GM19193 (cell line): ENCODE data around the gene IKZF3.
A peak's percentile ranks its signal among the peaks of the same experiment; 100 is the strongest.

Experiments used
- POLR2A ChIP-seq: IDR thresholded peaks from 4 replicates; pipeline ENCODE4 v1.6.1; 2011; ENCODE audit not compliant: insufficient read depth, insufficient read length; ENCODE audit errors: extremely low read depth

IKZF3 gene

GRCh38 chr17:39828443-39828842 lies 35.7 kb downstream of the IKZF3 start:
- TF ChIP-seq POLR2A, result no peak

DNA sequence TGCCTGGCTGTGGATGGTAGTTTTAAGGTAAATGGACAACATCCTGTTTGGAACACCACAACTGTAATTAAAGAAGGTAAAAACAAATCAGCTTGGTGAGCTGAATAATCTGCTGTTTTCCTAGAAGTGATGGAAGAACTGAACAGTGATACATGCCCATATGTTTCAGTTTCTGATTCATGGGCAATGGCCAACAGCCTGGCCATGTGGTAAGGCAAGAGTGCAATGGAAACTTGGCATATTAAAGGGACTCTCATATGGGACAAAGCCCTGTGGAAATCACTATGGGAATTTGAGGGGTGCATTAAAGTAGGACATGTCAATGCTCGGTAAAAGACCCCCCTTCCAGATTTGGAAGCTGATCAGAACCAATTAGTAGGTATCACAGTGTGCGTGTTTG lies 37.8 kb downstream of the IKZF3 start:
- TF ChIP-seq POLR2A, result no peak

GRCh38 chr17:39823407-39824054 lies 40.6 kb downstream of the IKZF3 start:
- TF ChIP-seq POLR2A, result no peak

GRCh38 chr17:39822051-39822451 lies 42.1 kb downstream of the IKZF3 start:
- no peak for TF ChIP-seq POLR2A

DNA sequence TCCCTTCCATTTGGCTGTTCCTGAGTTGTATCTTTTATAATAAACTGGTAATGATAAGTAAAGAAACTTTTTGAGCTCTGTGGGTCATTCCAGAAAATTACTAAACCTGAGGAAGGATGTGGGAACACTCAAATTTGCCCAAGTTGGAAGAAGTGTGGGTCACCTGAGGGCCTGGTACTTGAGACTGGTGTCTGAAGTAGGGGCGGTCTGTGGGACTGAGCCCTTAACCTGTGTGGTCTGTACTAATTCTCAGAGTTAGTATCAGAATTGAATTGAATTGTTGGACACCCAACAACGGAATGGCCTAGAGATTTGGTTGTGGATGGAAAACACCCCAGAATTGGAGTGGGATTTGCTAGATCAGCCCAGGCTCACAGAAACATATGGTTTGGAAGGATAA lies 43.1 kb downstream of the IKZF3 start:
- no peak for TF ChIP-seq POLR2A

DNA sequence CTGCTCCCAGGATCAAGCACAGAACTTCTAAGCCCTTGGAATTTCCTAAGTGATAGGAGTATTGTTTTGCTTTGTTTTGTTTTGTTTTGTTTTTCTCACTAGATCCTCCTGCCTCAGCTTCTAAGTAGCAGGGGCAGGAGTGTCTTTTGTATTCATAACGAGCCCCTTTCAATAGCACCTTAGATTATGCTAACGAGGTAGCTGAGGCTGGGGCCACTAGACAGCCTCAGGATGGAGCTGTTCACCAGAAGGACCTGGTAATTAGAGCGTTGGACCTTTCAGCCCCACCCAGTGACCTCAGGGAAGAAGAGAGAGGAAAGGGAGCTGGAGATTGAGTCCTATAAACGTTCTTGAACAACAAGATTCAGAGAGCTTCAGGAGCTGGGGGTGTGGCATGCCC lies 43.6 kb downstream of the IKZF3 start:
- no peak for TF ChIP-seq POLR2A

DNA sequence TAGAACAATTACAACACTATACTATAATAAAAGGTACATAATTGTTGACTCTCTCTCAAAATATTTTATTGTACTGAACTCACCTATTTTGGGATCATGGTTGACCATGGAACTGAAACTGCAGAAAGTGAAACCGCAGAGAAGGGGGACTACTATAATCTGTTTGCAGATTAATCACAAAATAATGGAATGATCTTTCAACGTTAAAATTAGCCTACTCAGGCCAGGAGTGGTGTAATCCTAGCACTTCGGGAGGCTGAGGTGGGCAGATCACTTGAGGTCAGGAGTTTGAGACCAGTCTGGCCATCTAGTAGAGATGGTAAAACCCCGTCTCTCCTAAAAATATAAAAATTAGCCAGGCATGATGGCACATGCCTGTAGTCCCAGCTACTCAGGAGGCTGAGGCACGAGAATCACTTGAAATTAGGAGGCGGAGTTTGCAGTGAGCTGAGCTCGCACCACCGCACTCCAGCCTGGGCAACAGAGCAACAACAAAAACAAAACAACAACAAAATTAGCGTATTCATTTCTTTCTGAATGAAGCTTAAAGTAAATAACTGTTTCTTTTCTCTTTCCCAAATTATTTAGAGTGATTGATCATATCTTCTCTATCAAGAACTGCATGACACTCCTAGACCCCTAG lies 45.6 kb downstream of the IKZF3 start:
- TF ChIP-seq POLR2A, result no peak

DNA sequence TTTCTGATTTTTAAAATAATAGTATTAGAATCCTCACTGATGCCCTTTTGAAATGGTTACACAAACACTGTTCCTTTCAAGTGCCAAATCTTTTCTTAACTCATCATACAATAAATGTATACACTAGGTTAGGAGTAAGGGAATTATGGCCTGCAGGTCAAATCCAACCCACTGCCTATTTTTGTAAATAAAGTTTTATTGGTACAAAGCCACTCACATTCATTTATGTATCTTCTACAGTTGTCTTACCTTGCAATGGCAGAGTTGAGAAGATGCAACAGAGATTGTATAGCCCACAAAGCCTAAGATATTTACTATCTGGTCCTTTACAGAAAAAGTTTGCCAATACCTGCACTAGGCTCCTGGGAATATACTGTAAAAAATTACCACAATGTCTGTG lies 47.8 kb downstream of the IKZF3 start:
- no peak for TF ChIP-seq POLR2A

GRCh38 chr17:39814497-39814896 lies 49.6 kb downstream of the IKZF3 start:
- no peak for TF ChIP-seq POLR2A

GRCh38 chr17:39813631-39814030 lies 50.5 kb downstream of the IKZF3 start:
- no peak for TF ChIP-seq POLR2A

GRCh38 chr17:39812466-39812865 lies 51.6 kb downstream of the IKZF3 start:
- no peak for TF ChIP-seq POLR2A

DNA sequence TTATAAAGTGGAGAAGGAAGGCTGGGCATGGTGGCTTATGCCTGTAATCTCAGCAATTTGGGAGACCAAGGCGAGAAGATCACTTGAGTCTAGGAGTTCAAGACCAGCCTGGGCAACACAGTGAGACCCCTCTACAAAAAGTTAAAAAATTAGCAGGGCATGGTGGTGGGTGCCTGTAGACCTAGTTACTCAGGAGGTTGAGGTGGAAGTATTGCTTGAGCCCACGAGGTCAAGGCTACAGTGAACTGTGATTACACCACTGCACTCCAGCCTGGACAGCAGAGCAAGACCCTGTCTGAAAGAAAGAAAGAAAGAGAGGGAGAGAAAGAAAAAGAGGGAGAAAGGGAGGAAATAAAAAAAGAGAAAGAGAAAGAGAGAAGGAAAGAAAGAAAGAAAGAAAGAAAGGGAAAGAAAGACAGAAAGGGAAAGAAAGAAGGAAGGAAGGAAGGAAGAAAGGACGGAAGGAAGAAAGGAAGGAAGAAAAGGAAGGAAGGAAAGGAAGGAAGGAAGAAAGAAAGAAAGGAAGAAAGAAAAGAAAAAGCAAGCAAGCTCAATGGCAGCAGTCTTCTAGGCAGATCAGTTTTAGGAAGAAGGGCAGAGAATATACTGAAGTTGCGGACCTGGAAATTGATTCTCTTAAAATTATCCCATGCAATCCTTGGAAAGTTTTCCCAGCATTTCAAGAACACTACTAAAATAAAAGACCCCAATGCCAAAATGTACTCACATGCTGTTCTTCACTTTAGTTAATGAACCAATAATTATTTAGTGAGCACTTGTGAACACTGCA lies 53.0 kb downstream of the IKZF3 start:
- TF ChIP-seq POLR2A, result no peak

GRCh38 chr17:39809221-39809620 lies 54.9 kb downstream of the IKZF3 start:
- no peak for TF ChIP-seq POLR2A

GRCh38 chr17:39808409-39808997 lies 55.6 kb downstream of the IKZF3 start:
- no peak for TF ChIP-seq POLR2A

DNA sequence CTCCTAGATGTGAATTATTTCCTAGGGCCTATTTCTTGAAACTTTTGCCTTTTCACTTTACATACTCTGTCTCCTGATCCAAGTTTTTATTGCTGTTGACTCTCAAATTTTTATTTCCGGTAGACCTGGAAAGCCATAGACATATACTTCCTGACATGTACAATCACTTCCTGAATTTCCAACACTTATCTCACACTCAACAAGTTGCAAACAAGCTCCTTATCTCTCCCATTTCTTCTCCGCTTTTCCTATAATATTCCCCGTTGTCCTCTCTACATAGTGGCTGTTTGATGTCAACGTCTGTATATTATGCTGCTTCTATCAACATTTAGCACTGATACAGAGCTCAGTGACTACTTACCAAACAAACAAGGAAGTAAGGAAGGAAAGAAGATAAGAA lies 59.3 kb downstream of the IKZF3 start:
- TF ChIP-seq POLR2A, result no peak

- TF ChIP-seq POLR2A, result no peak
Observed at GRCh38 chr17:39801055-39801454, 63.1 kb downstream of the IKZF3 start.

- TF ChIP-seq POLR2A, result peak; percentile 21
Observed at GRCh38 chr17:39800540-39800939, 63.6 kb downstream of the IKZF3 start.

- TF ChIP-seq POLR2A, result no peak
Observed at GRCh38 chr17:39799395-39799794, 64.7 kb downstream of the IKZF3 start.
